ENCODE measurements around the gene REV1. TPM values are rescaled to one million over a fixed set of nuclear protein-coding genes. Genes with fewer than 3 reads are reported as not detected.

The REV1 gene
- total RNA-seq, 1 experiment from 2014 or later, result 38.7 TPM

DNA sequence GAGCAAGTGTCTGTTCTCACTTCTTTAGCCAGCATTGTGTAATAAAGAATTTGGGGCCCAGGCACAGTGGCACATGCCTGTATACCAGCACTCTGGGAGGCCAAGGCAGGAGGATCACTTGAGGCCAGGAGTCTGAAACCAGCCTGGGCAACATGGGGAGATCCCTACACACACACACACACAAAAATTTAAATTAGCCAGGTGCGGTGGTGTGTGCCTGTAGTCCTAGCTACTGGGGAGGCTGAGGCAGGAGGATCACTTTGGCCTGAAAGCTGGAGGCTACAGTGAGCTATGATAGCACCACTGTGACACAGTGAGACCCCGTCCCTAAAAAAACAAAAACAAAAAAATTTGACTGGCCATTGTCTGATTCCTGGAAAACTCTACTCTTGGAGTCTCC is 8.3 kb downstream of the REV1 start:
- Mint-ChIP-seq H3K36me3 (peaks cover 2% of the 10 kb centered on the region; the same call in 1 of the 2 replicates), H3K4me3 (no peak overlapping the region), H3K27me3 (ENCODE audit: low read depth) (no peaks in the 10 kb centered on the region), H3K27ac (peak overlapping the region; percentile 58; the same call in 1 of the 2 replicates), H3K4me1 (peaks cover 67% of the 10 kb centered on the region), H3K9me3 (no peaks in the 10 kb centered on the region)
- CTCF ChIA-PET, result no interaction called here
- TF ChIP-seq GRHL2 (CRISPR knock-in tag; IDR thresholded peaks at IDR 0.05; ENCODE audit: insufficient replicate concordance, severe bottlenecking) (no peak), CDX4 (CRISPR knock-in tag; IDR thresholded peaks at IDR 0.05; ENCODE audit: borderline replicate concordance) (no peak), GTF2I (CRISPR knock-in tag; conservative IDR thresholded peaks at IDR 0.05) (peak; percentile 77; the same call in 1 of the 2 replicates), ZNF121 (CRISPR knock-in tag; IDR thresholded peaks at IDR 0.05) (peak; percentile 90), HMGA2 (CRISPR knock-in tag; IDR thresholded peaks at IDR 0.05) (no peak), ZNF416 (CRISPR knock-in tag; IDR thresholded peaks at IDR 0.05) (no peak), ZNF671 (CRISPR knock-in tag; IDR thresholded peaks at IDR 0.05) (no peak), ZNF138 (CRISPR knock-in tag; conservative IDR thresholded peaks at IDR 0.05) (no peak)
- DNase-seq (ENCODE audit: low spot score) (no peak), ATAC-seq (no peak)
- POLR2A ChIA-PET, result no interaction called here

DNA sequence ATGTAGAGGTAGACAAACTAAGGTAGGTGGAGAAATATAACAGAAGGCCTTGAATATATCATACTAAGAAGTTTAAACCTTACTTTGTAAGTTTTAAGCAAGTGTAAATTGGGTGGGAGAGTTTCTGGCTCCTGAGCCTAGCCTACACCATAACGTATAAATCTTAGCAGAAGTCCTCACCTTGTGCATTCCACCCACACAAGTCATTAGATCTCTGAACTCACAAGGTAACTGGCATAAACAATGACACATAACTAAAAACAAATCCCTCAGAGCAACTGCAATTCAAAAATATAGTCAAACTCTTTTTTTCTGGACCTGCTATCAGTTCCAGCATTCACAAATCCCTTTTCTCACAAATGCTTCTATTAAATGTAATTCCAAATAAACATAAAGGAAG is 9.4 kb downstream of the REV1 start:
- Mint-ChIP-seq H3K36me3 (peaks cover 2% of the 10 kb centered on the region; the same call in 1 of the 2 replicates), H3K27ac (peak overlapping the region; percentile 57; the same call in 1 of the 2 replicates), H3K4me3 (no peak overlapping the region), H3K27me3 (ENCODE audit: low read depth) (no peaks in the 10 kb centered on the region), H3K9me3 (no peaks in the 10 kb centered on the region), H3K4me1 (peaks cover 63% of the 10 kb centered on the region)
- ATAC-seq, result no peak
- POLR2A ChIA-PET, result no interaction called here
- no peak for DNase-seq (ENCODE audit: low spot score)
- TF ChIP-seq TEAD1 (CRISPR knock-in tag; IDR thresholded peaks at IDR 0.05) (no peak), FOXJ3 (CRISPR knock-in tag; IDR thresholded peaks at IDR 0.05; ENCODE audit: borderline replicate concordance) (no peak), CDX4 (CRISPR knock-in tag; IDR thresholded peaks at IDR 0.05; ENCODE audit: borderline replicate concordance) (no peak)
- TF ChIP-seq, protein P1, sequence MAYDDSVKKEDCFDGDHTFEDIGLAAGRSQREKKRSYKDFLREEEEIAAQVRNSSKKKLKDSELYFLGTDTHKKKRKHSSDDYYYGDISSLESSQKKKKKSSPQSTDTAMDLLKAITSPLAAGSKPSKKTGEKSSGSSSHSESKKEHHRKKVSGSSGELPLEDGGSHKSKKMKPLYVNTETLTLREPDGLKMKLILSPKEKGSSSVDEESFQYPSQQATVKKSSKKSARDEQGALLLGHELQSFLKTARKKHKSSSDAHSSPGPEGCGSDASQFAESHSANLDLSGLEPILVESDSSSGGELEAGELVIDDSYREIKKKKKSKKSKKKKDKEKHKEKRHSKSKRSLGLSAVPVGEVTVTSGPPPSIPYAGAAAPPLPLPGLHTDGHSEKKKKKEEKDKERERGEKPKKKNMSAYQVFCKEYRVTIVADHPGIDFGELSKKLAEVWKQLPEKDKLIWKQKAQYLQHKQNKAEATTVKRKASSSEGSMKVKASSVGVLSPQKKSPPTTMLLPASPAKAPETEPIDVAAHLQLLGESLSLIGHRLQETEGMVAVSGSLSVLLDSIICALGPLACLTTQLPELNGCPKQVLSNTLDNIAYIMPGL (CRISPR knock-in tag; IDR thresholded peaks at IDR 0.05), result no peak
- TF ChIP-seq, protein P2, sequence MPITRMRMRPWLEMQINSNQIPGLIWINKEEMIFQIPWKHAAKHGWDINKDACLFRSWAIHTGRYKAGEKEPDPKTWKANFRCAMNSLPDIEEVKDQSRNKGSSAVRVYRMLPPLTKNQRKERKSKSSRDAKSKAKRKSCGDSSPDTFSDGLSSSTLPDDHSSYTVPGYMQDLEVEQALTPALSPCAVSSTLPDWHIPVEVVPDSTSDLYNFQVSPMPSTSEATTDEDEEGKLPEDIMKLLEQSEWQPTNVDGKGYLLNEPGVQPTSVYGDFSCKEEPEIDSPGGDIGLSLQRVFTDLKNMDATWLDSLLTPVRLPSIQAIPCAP (CRISPR knock-in tag; IDR thresholded peaks at IDR 0.05), result no peak
- TF ChIP-seq, protein P3, sequence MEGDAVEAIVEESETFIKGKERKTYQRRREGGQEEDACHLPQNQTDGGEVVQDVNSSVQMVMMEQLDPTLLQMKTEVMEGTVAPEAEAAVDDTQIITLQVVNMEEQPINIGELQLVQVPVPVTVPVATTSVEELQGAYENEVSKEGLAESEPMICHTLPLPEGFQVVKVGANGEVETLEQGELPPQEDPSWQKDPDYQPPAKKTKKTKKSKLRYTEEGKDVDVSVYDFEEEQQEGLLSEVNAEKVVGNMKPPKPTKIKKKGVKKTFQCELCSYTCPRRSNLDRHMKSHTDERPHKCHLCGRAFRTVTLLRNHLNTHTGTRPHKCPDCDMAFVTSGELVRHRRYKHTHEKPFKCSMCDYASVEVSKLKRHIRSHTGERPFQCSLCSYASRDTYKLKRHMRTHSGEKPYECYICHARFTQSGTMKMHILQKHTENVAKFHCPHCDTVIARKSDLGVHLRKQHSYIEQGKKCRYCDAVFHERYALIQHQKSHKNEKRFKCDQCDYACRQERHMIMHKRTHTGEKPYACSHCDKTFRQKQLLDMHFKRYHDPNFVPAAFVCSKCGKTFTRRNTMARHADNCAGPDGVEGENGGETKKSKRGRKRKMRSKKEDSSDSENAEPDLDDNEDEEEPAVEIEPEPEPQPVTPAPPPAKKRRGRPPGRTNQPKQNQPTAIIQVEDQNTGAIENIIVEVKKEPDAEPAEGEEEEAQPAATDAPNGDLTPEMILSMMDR (IDR thresholded peaks at IDR 0.05), result no peak
- CTCF ChIA-PET, result no interaction called here

- H3K36me3 Mint-ChIP-seq, result peaks cover 2% of the 10 kb centered on the region; the same call in 1 of the 2 replicates
- TF ChIP-seq CREM (CRISPR knock-in tag; IDR thresholded peaks at IDR 0.05) (no peak), ERG (CRISPR knock-in tag; IDR thresholded peaks at IDR 0.05) (no peak), EMX1 (CRISPR knock-in tag; IDR thresholded peaks at IDR 0.05) (no peak), MYBL2 (CRISPR knock-in tag; IDR thresholded peaks at IDR 0.05) (no peak), RELA (CRISPR knock-in tag; IDR thresholded peaks at IDR 0.05; ENCODE audit: borderline replicate concordance) (no peak), NR3C1 (CRISPR knock-in tag; conservative IDR thresholded peaks at IDR 0.05; ENCODE audit: low read depth) (no peak), NR1H2 (CRISPR knock-in tag; IDR thresholded peaks at IDR 0.05) (no peak), NR2C2 (CRISPR knock-in tag; IDR thresholded peaks at IDR 0.05) (no peak), SMAD3 (CRISPR knock-in tag; IDR thresholded peaks at IDR 0.05; ENCODE audit: borderline replicate concordance) (no peak)
- TF ChIP-seq, protein P4, sequence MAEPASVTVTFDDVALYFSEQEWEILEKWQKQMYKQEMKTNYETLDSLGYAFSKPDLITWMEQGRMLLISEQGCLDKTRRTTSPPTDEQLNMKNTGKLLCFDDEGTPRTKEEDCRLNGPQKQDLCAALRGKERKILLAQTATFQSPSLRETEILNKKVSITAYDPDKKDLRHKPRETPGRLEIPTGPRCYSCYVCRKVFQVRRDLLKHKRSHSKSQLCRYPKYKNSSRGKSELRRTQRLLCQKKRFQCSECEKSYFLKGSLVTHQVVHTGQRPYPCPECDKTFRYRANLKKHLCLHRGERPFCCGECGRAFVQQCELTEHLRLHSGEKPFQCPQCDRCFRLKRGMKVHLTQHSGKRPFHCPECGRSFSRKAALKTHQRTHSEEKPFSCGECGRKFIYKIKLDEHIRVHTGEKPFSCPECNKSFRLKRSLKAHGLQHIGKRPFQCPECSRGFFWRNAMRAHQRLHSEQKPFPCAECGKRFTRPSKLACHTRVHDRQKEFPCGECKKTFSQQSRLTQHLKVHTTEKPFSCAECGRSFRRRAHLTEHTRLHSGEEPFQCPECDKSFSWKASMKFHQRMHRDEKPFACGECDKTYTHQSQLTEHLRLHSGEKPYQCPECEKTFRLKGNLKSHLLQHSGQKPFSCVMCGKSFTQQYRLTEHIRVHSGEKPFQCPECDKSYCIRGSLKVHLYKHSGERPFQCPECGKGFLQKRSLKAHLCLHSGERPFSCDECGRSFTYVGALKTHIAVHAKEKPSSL (CRISPR knock-in tag; conservative IDR thresholded peaks at IDR 0.05), result no peak
- ATAC-seq, result no peak
- H3K27me3 Mint-ChIP-seq (ENCODE audit: low read depth), result no peaks in the 10 kb centered on the region
- CTCF ChIA-PET, result interaction anchor here (0.5 kb wide), 1 partner anchor 134 kb away, joined by 4 read pairs; no protein-coding TSS in a partner anchor
- DNase-seq (ENCODE audit: low spot score), result no peak
- POLR2A ChIA-PET, result no interaction called here
- H3K27ac Mint-ChIP-seq, result peak overlapping the region; percentile 63
- no peaks in the 10 kb centered on the region for H3K9me3 Mint-ChIP-seq
- H3K4me1 Mint-ChIP-seq, result peaks cover 65% of the 10 kb centered on the region
- H3K4me3 Mint-ChIP-seq, result no peak overlapping the region
Observed at GRCh38 chr2:99478632-99479031, 11.2 kb downstream of the REV1 start.

Data from WTC11 (cell line).